ENCODE results near the gene POU2F1.

The POU2F1 gene

GRCh38 chr1:167364826-167365225 is 144.1 kb downstream of the POU2F1 start:
- no peak overlapping the region for H3K4me2 ChIP-seq (ENCODE audit: low read depth, low read length, poor library complexity, severe bottlenecking)
- H3K79me2 ChIP-seq (ENCODE audit: insufficient read depth, low read length) = peaks cover 84% of the 10 kb centered on the region
- H3K9me2 ChIP-seq (replicated peaks; ENCODE audit: insufficient read depth, low read length) = no peaks in the 10 kb centered on the region
- no peak for TF ChIP-seq CTCF (IDR thresholded peaks at IDR 0.05; ENCODE audit: insufficient read depth, low read length, poor library complexity, severe bottlenecking)
- TF ChIP-seq EZH2phosphoT487 (conservative IDR thresholded peaks at IDR 0.05; ENCODE audit: low read length) = no peak
- H3F3A ChIP-seq (ENCODE audit: insufficient read depth) = peaks cover 5% of the 10 kb centered on the region
- H4K20me1 ChIP-seq (ENCODE audit: low read depth, low read length) = no peaks in the 10 kb centered on the region
- no peak overlapping the region for H3K4me3 ChIP-seq (ENCODE audit: insufficient read depth, low read length, poor library complexity, severe bottlenecking)
- H3K9ac ChIP-seq (ENCODE audit: low read length) = no peak overlapping the region
- H3K27ac ChIP-seq (ENCODE audit: low read depth, low read length) = no peak overlapping the region
- no peaks in the 10 kb centered on the region for H3K27me3 ChIP-seq (ENCODE audit: low read length)
- H3K36me3 ChIP-seq (ENCODE audit: low read length) = peaks cover 31% of the 10 kb centered on the region
- H2AFZ ChIP-seq (ENCODE audit: low read depth, low read length, severe bottlenecking) = no peak overlapping the region
- H3K9me3 ChIP-seq (ENCODE audit: insufficient read depth, low read length) = no peaks in the 10 kb centered on the region

GRCh38 chr1:167365360-167365759 is 144.7 kb downstream of the POU2F1 start:
- Histone ChIP-seq H3K9me2 (replicated peaks; ENCODE audit: insufficient read depth, low read length) (no peaks in the 10 kb centered on the region), H3K27ac (ENCODE audit: low read depth, low read length) (no peak overlapping the region), H3K9me3 (ENCODE audit: insufficient read depth, low read length) (no peaks in the 10 kb centered on the region), H3K4me2 (ENCODE audit: low read depth, low read length, poor library complexity, severe bottlenecking) (no peak overlapping the region), H3F3A (ENCODE audit: insufficient read depth) (no peaks in the 10 kb centered on the region), H3K27me3 (ENCODE audit: low read length) (no peaks in the 10 kb centered on the region), H3K9ac (ENCODE audit: low read length) (no peak overlapping the region), H3K79me2 (ENCODE audit: insufficient read depth, low read length) (peaks cover 78% of the 10 kb centered on the region), H4K20me1 (ENCODE audit: low read depth, low read length) (no peaks in the 10 kb centered on the region), H3K36me3 (ENCODE audit: low read length) (peaks cover 34% of the 10 kb centered on the region), H3K4me3 (ENCODE audit: insufficient read depth, low read length, poor library complexity, severe bottlenecking) (no peak overlapping the region), H2AFZ (ENCODE audit: low read depth, low read length, severe bottlenecking) (no peak overlapping the region)
- TF ChIP-seq EZH2phosphoT487 (conservative IDR thresholded peaks at IDR 0.05; ENCODE audit: low read length) (no peak), CTCF (IDR thresholded peaks at IDR 0.05; ENCODE audit: insufficient read depth, low read length, poor library complexity, severe bottlenecking) (no peak)

- H3K36me3 ChIP-seq (ENCODE audit: low read length) = peaks cover 56% of the 10 kb centered on the region
- no peak overlapping the region for H3K9ac ChIP-seq (ENCODE audit: low read length)
- no peaks in the 10 kb centered on the region for H3K9me2 ChIP-seq (replicated peaks; ENCODE audit: insufficient read depth, low read length)
- no peaks in the 10 kb centered on the region for H3K27me3 ChIP-seq (ENCODE audit: low read length)
- TF ChIP-seq EZH2phosphoT487 (conservative IDR thresholded peaks at IDR 0.05; ENCODE audit: low read length) = no peak
- no peak for TF ChIP-seq CTCF (IDR thresholded peaks at IDR 0.05; ENCODE audit: insufficient read depth, low read length, poor library complexity, severe bottlenecking)
- H2AFZ ChIP-seq (ENCODE audit: low read depth, low read length, severe bottlenecking) = no peak overlapping the region
- H3K9me3 ChIP-seq (ENCODE audit: insufficient read depth, low read length) = no peaks in the 10 kb centered on the region
- no peaks in the 10 kb centered on the region for H4K20me1 ChIP-seq (ENCODE audit: low read depth, low read length)
- no peaks in the 10 kb centered on the region for H3F3A ChIP-seq (ENCODE audit: insufficient read depth)
- no peak overlapping the region for H3K4me3 ChIP-seq (ENCODE audit: insufficient read depth, low read length, poor library complexity, severe bottlenecking)
- no peak overlapping the region for H3K4me2 ChIP-seq (ENCODE audit: low read depth, low read length, poor library complexity, severe bottlenecking)
- H3K27ac ChIP-seq (ENCODE audit: low read depth, low read length) = no peak overlapping the region
- H3K79me2 ChIP-seq (ENCODE audit: insufficient read depth, low read length) = peaks cover 55% of the 10 kb centered on the region
Observed at GRCh38 chr1:167367705-167368104, 147.0 kb downstream of the POU2F1 start.

Measured in SU-DHL-6 (cell line).